IMR-90 (cell line): Measurements from ENCODE around the gene THADA. TPM values are rescaled to one million over a fixed set of nuclear protein-coding genes. Genes with fewer than 3 reads are reported as not detected.

Experiments used
- ATAC-seq: fragments of 200-7000 bp; cut with Tn5 transposase; 2 replicates; pipeline ENCODE4 v1.9.1; 2020; ENCODE audit warnings: low read depth, mild to moderate bottlenecking, moderate library complexity
- BruUV-seq: library from RNA; stranded (reverse); fragments of 400-500 nt; replicated peaks from 2 replicates; lab custom pipeline; 2021; lab: Mats Ljungman, UMichigan
- CTCF ChIA-PET: fragments of 300-600 bp; formaldehyde crosslinking; extraction: SDS; loops from one replicate; lab custom pipeline; 2021; ENCODE audit warnings: antibody characterized with exemption; lab: Yijun Ruan, JAX
- POLR2A ChIA-PET: fragments of 300-600 bp; sonication (Branson Sonifier 250); formaldehyde crosslinking; loops from one replicate; lab custom pipeline; 2022; ENCODE audit warnings: antibody characterized with exemption; ENCODE audit not compliant: unreplicated experiment; lab: Charles Lee
- DNase-seq: peaks from one replicate; pipeline ENCODE4 v3.0.0; 2013
- H2AFZ ChIP-seq: replicated peaks from 2 replicates; pipeline ENCODE3; 2013; ENCODE audit warnings: low read length, mild to moderate bottlenecking; ENCODE audit not compliant: poor library complexity
- H2AK5ac ChIP-seq: 2 replicates; pipeline ENCODE4 v1.6.1; 2013; ENCODE audit warnings: low read depth, low read length, inconsistent platforms
- H2AK9ac ChIP-seq: replicated peaks from 2 replicates; pipeline ENCODE3; 2013; ENCODE audit warnings: mild to moderate bottlenecking, low read depth, low read length, moderate library complexity; ENCODE audit not compliant: poor library complexity
- H2BK120ac ChIP-seq: 2 replicates; pipeline ENCODE4 v1.6.1; 2013; ENCODE audit warnings: low read depth, low read length, inconsistent platforms
- H2BK15ac ChIP-seq: 3 replicates; pipeline ENCODE4 v1.6.1; 2013; ENCODE audit warnings: low read depth, low read length, inconsistent platforms
- H2BK20ac ChIP-seq: 2 replicates; pipeline ENCODE4 v1.6.1; 2013; ENCODE audit warnings: low read depth, mild to moderate bottlenecking, inconsistent platforms, low read length, moderate library complexity
- H2BK5ac ChIP-seq: 2 replicates; pipeline ENCODE4 v1.6.1; 2013; ENCODE audit warnings: mild to moderate bottlenecking, low read depth, low read length, inconsistent platforms; ENCODE audit not compliant: poor library complexity, severe bottlenecking
- H3K14ac ChIP-seq: replicated peaks from 2 replicates; pipeline ENCODE4 v1.6.1; 2013; ENCODE audit warnings: low read depth, low read length, inconsistent platforms
- H3K18ac ChIP-seq: 2 replicates; pipeline ENCODE4 v1.6.1; 2013; ENCODE audit warnings: low read depth, low read length, control low read depth
- H3K23ac ChIP-seq: 2 replicates; pipeline ENCODE4 v1.6.1; 2013; ENCODE audit warnings: low read depth, low read length, inconsistent platforms
- H3K27ac ChIP-seq: 2 replicates; pipeline ENCODE4 v1.5.1; 2013; ENCODE audit warnings: mild to moderate bottlenecking, control low read depth, low read length; ENCODE audit not compliant: insufficient read depth
- H3K27me3 ChIP-seq: 2 replicates; pipeline ENCODE4 v1.6.1; 2013; ENCODE audit warnings: low read length; ENCODE audit not compliant: control insufficient read depth, insufficient read depth
- H3K36me3 ChIP-seq: 2 replicates; pipeline ENCODE4 v1.6.1; 2013; ENCODE audit warnings: low read length, mixed read lengths; ENCODE audit not compliant: control insufficient read depth, insufficient read depth
- H3K4ac ChIP-seq: 2 replicates; pipeline ENCODE4 v1.6.1; 2013; ENCODE audit warnings: low read depth, low read length, inconsistent platforms
- H3K4me1 ChIP-seq: 2 replicates; pipeline ENCODE4 v1.6.1; 2013; ENCODE audit warnings: low read length, mixed read lengths; ENCODE audit not compliant: control insufficient read depth, insufficient read depth
- H3K4me2 ChIP-seq: 2 replicates; pipeline ENCODE4 v1.6.1; 2013; ENCODE audit warnings: low read depth, mild to moderate bottlenecking, control low read depth, low read length, moderate library complexity
- H3K4me3 ChIP-seq: 2 replicates; pipeline ENCODE4 v1.5.1; 2013; ENCODE audit warnings: low read depth, mild to moderate bottlenecking, control low read depth, low read length, moderate library complexity; ENCODE audit not compliant: insufficient read depth
- H3K56ac ChIP-seq: 2 replicates; pipeline ENCODE4 v1.6.1; 2013; ENCODE audit warnings: low read length, inconsistent platforms; ENCODE audit not compliant: insufficient read depth; ENCODE audit errors: extremely low read depth
- H3K79me1 ChIP-seq, 2 experiments: 2 replicates each; pipeline ENCODE4 v1.6.1; 2013; ENCODE audit warnings: low read length in 2 of 2, inconsistent platforms in 1 of 2, low read depth in 1 of 2
- H3K9ac ChIP-seq: 2 replicates; pipeline ENCODE4 v1.6.1; 2013; ENCODE audit warnings: low read depth, low read length, control low read depth
- H3K9me1 ChIP-seq: 2 replicates; pipeline ENCODE4 v1.6.1; 2013; ENCODE audit warnings: low read length, inconsistent platforms; ENCODE audit not compliant: insufficient read depth
- H3K9me3 ChIP-seq: 2 replicates; pipeline ENCODE4 v1.6.1; 2013; ENCODE audit warnings: low read length; ENCODE audit not compliant: control insufficient read depth, insufficient read depth
- H4K20me1 ChIP-seq: 2 replicates; pipeline ENCODE4 v1.6.1; 2013; ENCODE audit warnings: low read length, inconsistent platforms; ENCODE audit not compliant: insufficient read depth
- H4K5ac ChIP-seq: 2 replicates; pipeline ENCODE4 v1.6.1; 2013; ENCODE audit warnings: mild to moderate bottlenecking, low read depth, low read length, control low read depth
- H4K8ac ChIP-seq, 2 experiments: 2 replicates each; pipeline ENCODE4 v1.6.1; 2013; ENCODE audit warnings: low read depth in 2 of 2, low read length in 2 of 2, control low read depth in 1 of 2, inconsistent platforms in 1 of 2
- H4K91ac ChIP-seq: 2 replicates; pipeline ENCODE4 v1.6.1; 2013; ENCODE audit warnings: low read depth, low read length, inconsistent platforms; ENCODE audit not compliant: insufficient read depth
- CEBPB ChIP-seq: IDR thresholded peaks from 2 replicates; pipeline ENCODE4 v1.6.1; 2012; ENCODE audit warnings: low read depth, low read length, improper control_type of control experiment
- CTCF ChIP-seq: conservative IDR thresholded peaks from 2 replicates; pipeline ENCODE4 v1.5.1; 2012; ENCODE audit warnings: mild to moderate bottlenecking, low read depth, low read length, improper control_type of control experiment
- ELK1 ChIP-seq: fragments of 150-350 bp; IDR thresholded peaks from 2 replicates; pipeline ENCODE4 v1.6.1; 2016; ENCODE audit warnings: low read depth, mild to moderate bottlenecking, low read length, moderate library complexity, borderline replicate concordance
- MAFK ChIP-seq: IDR thresholded peaks from 2 replicates; pipeline ENCODE4 v1.6.1; 2012; ENCODE audit warnings: low read depth, low read length, improper control_type of control experiment
- MAZ ChIP-seq: IDR thresholded peaks from 2 replicates; pipeline ENCODE4 v1.6.1; 2012; ENCODE audit warnings: low read depth, mild to moderate bottlenecking, low read length, improper control_type of control experiment, moderate library complexity, borderline replicate concordance
- MXI1 ChIP-seq: IDR thresholded peaks from 2 replicates; pipeline ENCODE4 v1.6.1; 2012; ENCODE audit warnings: low read depth, mild to moderate bottlenecking, low read length, moderate library complexity, borderline replicate concordance
- NFE2L2 ChIP-seq: fragments of 150-350 bp; IDR thresholded peaks from 2 replicates; pipeline ENCODE4 v1.6.1; 2016; ENCODE audit warnings: low read depth, mild to moderate bottlenecking, low read length
- RAD21 ChIP-seq: IDR thresholded peaks from 2 replicates; pipeline ENCODE4 v1.6.1; 2012; ENCODE audit warnings: low read length, improper control_type of control experiment
- RFX5 ChIP-seq: IDR thresholded peaks from 2 replicates; pipeline ENCODE4 v1.8.0; 2012; ENCODE audit warnings: low read depth, mild to moderate bottlenecking, low read length, moderate library complexity
- WGBS, 2 experiments: methylation state at CpG; one replicate each; pipeline versions ENCODE4 v1.1.5 to v1.1.7; 2013; ENCODE audit warnings: missing lambda C conversion rate in 2 of 2; ENCODE audit not compliant: insufficient read length in 1 of 2; ENCODE audit errors: extremely low coverage in 2 of 2; 5-methylcytosine and 5-hydroxymethylcytosine counted together
- dilution Hi-C: fragments of 300-500 bp; cut with HindIII; formaldehyde crosslinking; loops from one replicate; pipeline ENCODE4 v1.14.3; 2018; ENCODE audit warnings: low sequenced_read_pairs; ENCODE audit not compliant: unreplicated experiment
- in situ Hi-C: fragments of 300-500 bp; cut with MboI; formaldehyde crosslinking; loops from 3 replicates; pipeline ENCODE4 v1.14.3; 2019; ENCODE audit warnings: low sequenced_read_pairs, inconsistent platforms, mixed read lengths
- intact Hi-C: fragments of 100-400 bp; cut with micrococcal nuclease; formaldehyde crosslinking; loops from 2 replicates; pipeline ENCODE4 v1.10.0; 2022
- polyA plus RNA-seq, 3 experiments: library from polyadenylated mRNA; depleted of rRNA; stranded (reverse); fragments of >200 nt; gene quantifications; 2 replicates each; pipeline ENCODE4 v1.2.3, GENCODE V29; 2012; ENCODE audit warnings: low replicate concordance in 1 of 3
- total RNA-seq: library from RNA; depleted of rRNA; stranded (reverse); fragments of >200 nt; gene quantifications from 2 replicates; pipeline ENCODE4 v1.2.3, GENCODE V29; 2012

The THADA gene
- total and polyA plus RNA-seq, 2 of the 4 experiments (the other 2 are of a cell fraction), result 10.5 to 21.3 TPM

GRCh38 chr2:43307046-43307445 is 288.8 kb downstream of the THADA start:
- Histone ChIP-seq H3K4me1 (peaks cover 2% of the 10 kb centered on the region; the same call in 1 of the 2 replicates), H2AFZ (no peak overlapping the region), H3K27ac (no peak overlapping the region), H4K5ac (no peak overlapping the region), H3K9ac (no peak overlapping the region), H3K23ac (no peak overlapping the region), H3K36me3 (no peaks in the 10 kb centered on the region), H2BK20ac (no peak overlapping the region), H4K91ac (no peak overlapping the region), H3K27me3 (peaks cover 5% of the 10 kb centered on the region; the same call in 1 of the 2 replicates), H3K14ac (no peak overlapping the region), H2BK5ac (no peak overlapping the region), H3K4ac (no peak overlapping the region), H3K9me3 (no peaks in the 10 kb centered on the region), H2BK120ac (no peak overlapping the region), H3K4me2 (no peak overlapping the region), H4K8ac (no peak overlapping the region), H3K56ac (no peak overlapping the region), H3K79me1 (no peaks in the 10 kb centered on the region), H4K20me1 (0 out of 2 replicates have a peak, but pooled peaks cover under 1% of the 10 kb centered on the region), H2AK9ac (no peak overlapping the region), H3K9me1 (no peaks in the 10 kb centered on the region), H3K18ac (no peak overlapping the region), H2AK5ac (no peak overlapping the region), H2BK15ac (no peak overlapping the region), H3K4me3 (no peak overlapping the region)
- intact Hi-C loops (no loop called here), in situ Hi-C loops (no loop called here), dilution Hi-C loops (no loop called here)
- ChIA-PET CTCF (interaction anchor here (0.6 kb wide), 1 partner anchor 97 kb away, joined by 4 read pairs; no protein-coding TSS in a partner anchor), POLR2A (no interaction called here)
- ATAC-seq (no peak), DNase-seq (no peak)
- no TSS peak for BruUV-seq
- WGBS, 2 experiments, result 89% methylated on average over 1 of the region's 2 CpGs; no CpG with 5 or more reads in 1 of the 2 experiments
- no peak for TF ChIP-seq RFX5
- TF ChIP-seq NFE2L2, result no peak
- TF ChIP-seq MXI1, result no peak
- no peak for TF ChIP-seq MAFK
- TF ChIP-seq RAD21, result no peak
- no peak for TF ChIP-seq ELK1
- no peak for TF ChIP-seq MAZ
- TF ChIP-seq CTCF, result no peak
- no peak for TF ChIP-seq CEBPB
